Activated naive CD8-positive, alpha-beta T cell treated with anti-CD3 and anti-CD28 coated beads, Interleukin-2, amount 10 ng/mL, durations not matched to agents 7 days and 5 days (primary cell): Measurements from ENCODE around the gene AMTN. TPM values are rescaled to one million over a fixed set of nuclear protein-coding genes. Genes with fewer than 3 reads are reported as not detected.
"Not testable (repeated sequence)": the region's sequence is repeated elsewhere in the genome, so short reads cannot be mapped to it uniquely, and the experiment has no call there.

Experiments used
- ATAC-seq: fragments of 150-1000 bp; cut with Tn5 transposase; one replicate; pipeline ENCODE4 v1.10.0; 2021; ENCODE audit warnings: low read depth, moderate library complexity
- POLR2A ChIA-PET: fragments of 350-600 bp; sonication (Branson Sonifier 250); formaldehyde crosslinking; loops from one replicate; lab custom pipeline; 2021; ENCODE audit warnings: antibody characterized with exemption; lab: Charles Lee
- DNase-seq: peaks from one replicate; pipeline ENCODE4 v3.0.0; 2021
- H3K27ac Mint-ChIP-seq: one replicate; pipeline ENCODE4 v1.8.0; 2022; ENCODE audit warnings: mild to moderate bottlenecking, mixed read lengths
- H3K27me3 Mint-ChIP-seq: one replicate; pipeline ENCODE4 v1.8.0; 2022; ENCODE audit warnings: mild to moderate bottlenecking, moderate library complexity, mixed read lengths
- H3K36me3 Mint-ChIP-seq: one replicate; pipeline ENCODE4 v1.8.0; 2021; ENCODE audit warnings: mild to moderate bottlenecking, mixed read lengths
- H3K4me1 Mint-ChIP-seq: one replicate; pipeline ENCODE4 v1.8.0; 2021; ENCODE audit warnings: mixed read lengths
- H3K4me3 Mint-ChIP-seq: one replicate; pipeline ENCODE4 v1.8.0; 2022; ENCODE audit warnings: mild to moderate bottlenecking, moderate library complexity, mixed read lengths
- H3K9me3 Mint-ChIP-seq: one replicate; pipeline ENCODE4 v1.8.0; 2021; ENCODE audit warnings: mixed read lengths
- total RNA-seq, 2 experiments: library from RNA; stranded (reverse); gene quantifications; one replicate each; pipeline ENCODE4 v1.2.3, GENCODE V29; 2021

Gene AMTN
- total RNA-seq, 2 experiments from 2014 or later = not detected

DNA sequence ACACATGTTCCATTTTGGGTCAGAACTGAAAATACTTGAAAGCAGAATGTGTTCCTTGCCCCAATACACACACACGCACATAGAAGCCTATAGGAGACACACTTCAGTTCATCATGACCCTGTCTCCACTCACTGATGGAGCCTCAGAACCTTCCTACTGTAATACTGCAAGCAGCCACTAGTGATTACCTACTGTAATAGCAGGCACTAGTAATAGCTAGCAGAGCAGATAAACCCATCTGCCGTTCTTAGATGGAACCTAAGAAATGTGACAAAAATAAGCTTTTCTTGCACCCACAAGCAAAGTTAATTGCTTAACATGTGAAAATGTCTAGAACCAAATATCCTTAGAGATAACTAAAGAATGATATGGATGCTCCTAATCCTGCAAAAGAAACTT, 13.6 kb downstream of the AMTN start:
- Mint-ChIP-seq H3K4me3 (no peak overlapping the region), H3K27ac (no peak overlapping the region), H3K27me3 (peaks cover 8% of the 10 kb centered on the region), H3K4me1 (no peaks in the 10 kb centered on the region), H3K36me3 (no peaks in the 10 kb centered on the region), H3K9me3 (no peaks in the 10 kb centered on the region)
- DNase-seq (no peak), ATAC-seq (no peak)
- POLR2A ChIA-PET = no interaction called here

- Mint-ChIP-seq H3K27ac (no peak overlapping the region), H3K9me3 (no peaks in the 10 kb centered on the region), H3K36me3 (no peaks in the 10 kb centered on the region), H3K4me3 (no peak overlapping the region), H3K27me3 (peaks cover 7% of the 10 kb centered on the region), H3K4me1 (no peaks in the 10 kb centered on the region)
- no peak for ATAC-seq
- DNase-seq = no peak
- POLR2A ChIA-PET = no interaction called here
Observed at GRCh38 chr4:70533211-70533610, 14.8 kb downstream of the AMTN start.

DNA sequence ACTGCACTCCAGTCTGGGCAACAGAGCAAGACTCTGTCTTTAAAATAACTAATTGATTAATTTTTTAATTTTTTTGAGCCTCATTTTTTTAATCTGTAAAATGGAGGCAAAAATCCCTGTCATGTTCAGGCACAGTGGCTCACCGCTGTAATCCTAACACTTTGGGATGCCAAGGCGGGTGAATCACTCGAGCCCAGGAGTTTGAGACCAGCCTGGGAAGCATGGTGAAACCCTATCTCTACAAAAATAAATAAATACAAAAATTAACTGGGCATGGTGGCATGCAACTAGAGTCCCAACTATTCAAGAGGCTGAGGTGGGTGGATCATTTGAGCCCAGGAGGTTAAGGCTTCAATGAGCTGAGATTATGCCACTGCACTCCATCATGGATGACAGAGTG, 15.4 kb downstream of the AMTN start:
- no peak overlapping the region for H3K4me3 Mint-ChIP-seq
- ATAC-seq (no peak), DNase-seq (no peak)
- no peaks in the 10 kb centered on the region for H3K36me3 Mint-ChIP-seq
- H3K4me1 Mint-ChIP-seq = no peaks in the 10 kb centered on the region
- no peak overlapping the region for H3K27ac Mint-ChIP-seq
- H3K27me3 Mint-ChIP-seq = peaks cover 3% of the 10 kb centered on the region
- POLR2A ChIA-PET = no interaction called here
- no peaks in the 10 kb centered on the region for H3K9me3 Mint-ChIP-seq

- H3K4me3 Mint-ChIP-seq, H3K36me3 Mint-ChIP-seq, H3K9me3 Mint-ChIP-seq, DNase-seq, POLR2A ChIA-PET, H3K4me1 Mint-ChIP-seq, ATAC-seq, H3K27ac Mint-ChIP-seq, H3K27me3 Mint-ChIP-seq: not testable (repeated sequence)
Observed at GRCh38 chr4:70534886-70535285, 16.5 kb downstream of the AMTN start.

- POLR2A ChIA-PET = no interaction called here
- DNase-seq (no peak), ATAC-seq (no peak)
- no peaks in the 10 kb centered on the region for H3K4me1 Mint-ChIP-seq
- no peaks in the 10 kb centered on the region for H3K9me3 Mint-ChIP-seq
- H3K27ac Mint-ChIP-seq = no peak overlapping the region
- no peaks in the 10 kb centered on the region for H3K27me3 Mint-ChIP-seq
- H3K4me3 Mint-ChIP-seq = no peak overlapping the region
- no peaks in the 10 kb centered on the region for H3K36me3 Mint-ChIP-seq
Observed at GRCh38 chr4:70538869-70539268, 20.5 kb downstream of the AMTN start.

GRCh38 chr4:70544279-70544868, 26.0 kb downstream of the AMTN start:
- H3K36me3 Mint-ChIP-seq = no peaks in the 10 kb centered on the region
- no peak for ATAC-seq
- no peaks in the 10 kb centered on the region for H3K9me3 Mint-ChIP-seq
- DNase-seq = no peak
- H3K4me1 Mint-ChIP-seq = no peaks in the 10 kb centered on the region
- POLR2A ChIA-PET = no interaction called here
- no peak overlapping the region for H3K27ac Mint-ChIP-seq
- H3K27me3 Mint-ChIP-seq = no peaks in the 10 kb centered on the region
- no peak overlapping the region for H3K4me3 Mint-ChIP-seq

- Mint-ChIP-seq H3K4me1 (peaks cover 5% of the 10 kb centered on the region), H3K9me3 (peaks cover 2% of the 10 kb centered on the region), H3K36me3 (no peaks in the 10 kb centered on the region), H3K4me3 (no peak overlapping the region), H3K27me3 (peaks cover 6% of the 10 kb centered on the region), H3K27ac (no peak overlapping the region)
- POLR2A ChIA-PET = no interaction called here
- ATAC-seq (no peak), DNase-seq (no peak)
Observed at GRCh38 chr4:70556856-70557255, 38.5 kb downstream of the AMTN start.

DNA sequence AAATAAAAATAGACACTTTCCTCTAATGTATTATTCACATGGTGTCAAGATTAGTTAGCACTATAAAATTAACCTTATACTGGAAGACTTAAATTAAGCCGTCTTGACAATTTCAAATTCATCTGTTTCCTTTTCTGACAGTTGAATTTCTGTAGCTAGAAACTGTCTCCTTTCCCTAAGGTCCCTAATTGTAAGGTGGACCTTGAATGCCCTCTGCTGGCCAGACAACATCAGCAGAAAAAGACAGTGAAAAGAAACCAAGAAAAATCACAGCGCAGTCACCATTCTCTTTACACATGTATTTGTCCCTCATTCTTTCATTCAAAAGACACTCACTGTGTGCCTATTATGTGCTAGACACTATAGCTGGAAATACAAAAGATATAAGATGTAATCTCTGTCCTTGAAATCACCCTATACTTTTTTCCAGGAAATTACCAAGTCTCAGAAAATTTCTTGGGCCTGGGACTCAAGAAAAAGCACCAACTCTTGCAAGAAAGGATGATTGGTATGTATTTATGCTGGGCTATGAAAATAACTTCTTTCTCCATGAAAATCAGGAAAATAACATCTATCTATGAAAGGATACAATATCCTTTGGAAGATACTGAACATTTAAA, 41.0 kb downstream of the AMTN start:
- Mint-ChIP-seq H3K4me1 (peaks cover 5% of the 10 kb centered on the region), H3K9me3 (no peaks in the 10 kb centered on the region), H3K27ac (no peak overlapping the region), H3K27me3 (peaks cover 2% of the 10 kb centered on the region), H3K36me3 (no peaks in the 10 kb centered on the region), H3K4me3 (no peak overlapping the region)
- ATAC-seq (no peak), DNase-seq (no peak)
- POLR2A ChIA-PET = no interaction called here

DNA sequence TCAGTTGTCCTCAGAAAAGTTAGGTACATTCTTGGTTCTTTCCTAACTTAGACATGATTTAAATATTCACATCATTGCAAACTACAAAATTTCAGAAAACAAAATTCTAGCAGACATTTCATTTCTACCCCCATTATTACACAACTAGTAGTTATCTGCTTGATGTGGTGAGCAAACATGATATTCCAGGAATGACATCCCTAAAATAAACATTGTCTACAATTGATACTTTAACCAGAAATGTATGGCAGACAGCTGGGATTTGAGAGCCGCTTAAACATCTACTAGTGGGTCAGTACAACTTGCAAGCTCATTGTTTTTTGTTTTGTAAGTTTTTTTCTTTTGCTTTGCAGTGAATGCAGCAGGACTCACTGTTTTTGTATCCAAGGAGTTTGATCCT, 41.6 kb downstream of the AMTN start:
- no peaks in the 10 kb centered on the region for H3K9me3 Mint-ChIP-seq
- DNase-seq = no peak
- no peak overlapping the region for H3K4me3 Mint-ChIP-seq
- no peaks in the 10 kb centered on the region for H3K36me3 Mint-ChIP-seq
- POLR2A ChIA-PET = no interaction called here
- no peak overlapping the region for H3K27ac Mint-ChIP-seq
- peaks cover 5% of the 10 kb centered on the region for H3K4me1 Mint-ChIP-seq
- no peak for ATAC-seq
- H3K27me3 Mint-ChIP-seq = peaks cover 2% of the 10 kb centered on the region

DNA sequence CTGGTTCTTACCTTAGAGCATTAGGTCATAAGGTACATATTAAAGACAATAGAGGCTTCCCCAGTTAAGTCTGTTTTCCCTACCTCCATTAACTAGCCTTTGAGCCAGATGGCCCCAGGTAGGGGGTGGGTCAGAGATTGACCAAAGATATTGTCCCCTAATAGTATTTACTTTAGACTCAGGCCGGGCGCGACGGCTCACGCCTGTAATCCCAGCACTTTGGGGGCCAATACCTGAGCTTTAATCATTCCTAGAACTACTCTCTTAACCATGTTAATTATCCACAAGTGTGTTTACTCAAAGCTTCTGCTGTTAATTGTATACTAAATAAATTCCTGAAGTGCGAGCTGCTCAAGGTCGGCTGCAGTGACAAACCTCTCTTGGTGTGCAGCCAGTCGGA, 45.7 kb downstream of the AMTN start:
- Mint-ChIP-seq H3K36me3 (no peaks in the 10 kb centered on the region), H3K4me1 (no peaks in the 10 kb centered on the region), H3K27me3 (peaks cover 6% of the 10 kb centered on the region), H3K9me3 (no peaks in the 10 kb centered on the region), H3K4me3 (no peak overlapping the region), H3K27ac (no peak overlapping the region)
- no peak for ATAC-seq
- POLR2A ChIA-PET = no interaction called here
- DNase-seq = no peak

DNA sequence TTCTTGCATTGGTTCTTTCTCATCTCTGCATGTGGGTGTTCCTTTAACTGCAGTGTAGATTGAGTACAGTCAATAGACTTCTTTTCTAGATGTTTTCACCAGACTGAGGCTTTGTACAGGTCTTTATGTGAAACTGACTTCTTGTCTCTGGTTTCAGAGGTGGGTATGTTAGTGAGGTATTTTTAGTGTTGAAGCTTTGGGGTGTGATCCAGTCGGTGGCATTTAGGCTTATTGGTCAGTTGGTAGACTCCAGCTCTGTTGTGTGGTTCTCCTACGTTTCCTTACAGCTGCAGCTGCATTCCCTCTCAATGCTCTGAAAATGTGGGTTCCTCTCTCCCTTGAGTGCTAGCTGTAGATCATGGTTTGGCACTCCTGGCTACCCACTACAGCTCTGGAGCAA, 52.4 kb downstream of the AMTN start:
- Mint-ChIP-seq H3K27ac (no peak overlapping the region), H3K4me3 (no peak overlapping the region), H3K9me3 (no peaks in the 10 kb centered on the region), H3K4me1 (no peaks in the 10 kb centered on the region), H3K27me3 (peaks cover 11% of the 10 kb centered on the region), H3K36me3 (no peaks in the 10 kb centered on the region)
- DNase-seq = no peak
- POLR2A ChIA-PET = no interaction called here
- no peak for ATAC-seq

DNA sequence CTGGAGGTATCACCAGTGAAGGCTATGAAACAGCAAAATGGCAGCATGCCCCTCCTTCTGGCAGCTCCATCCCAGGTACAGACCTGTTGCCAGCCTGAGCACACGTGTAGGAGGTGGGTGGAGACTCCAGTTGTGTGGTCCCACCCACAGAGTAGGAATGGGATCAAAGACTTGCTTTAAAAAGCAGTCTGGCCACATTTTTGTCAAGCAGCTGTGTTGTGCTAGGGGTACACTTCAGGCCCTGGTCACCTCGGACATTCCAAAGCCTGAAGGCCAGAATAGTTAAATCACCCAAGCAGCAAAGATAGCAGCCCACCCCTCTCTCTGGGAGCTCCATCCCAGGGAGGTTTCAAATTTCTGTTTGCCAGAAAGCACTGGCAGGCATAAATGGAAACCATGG, 53.4 kb downstream of the AMTN start:
- POLR2A ChIA-PET = no interaction called here
- Mint-ChIP-seq H3K4me1 (no peaks in the 10 kb centered on the region), H3K27ac (no peak overlapping the region), H3K4me3 (no peak overlapping the region), H3K9me3 (no peaks in the 10 kb centered on the region), H3K27me3 (peaks cover 11% of the 10 kb centered on the region), H3K36me3 (no peaks in the 10 kb centered on the region)
- ATAC-seq (no peak), DNase-seq (no peak)

GRCh38 chr4:70575964-70576363, 57.6 kb downstream of the AMTN start:
- H3K36me3 Mint-ChIP-seq = no peaks in the 10 kb centered on the region
- H3K27ac Mint-ChIP-seq = no peak overlapping the region
- ATAC-seq = no peak
- H3K9me3 Mint-ChIP-seq = no peaks in the 10 kb centered on the region
- POLR2A ChIA-PET = no interaction called here
- H3K27me3 Mint-ChIP-seq = peaks cover 3% of the 10 kb centered on the region
- H3K4me3 Mint-ChIP-seq = no peak overlapping the region
- no peaks in the 10 kb centered on the region for H3K4me1 Mint-ChIP-seq
- no peak for DNase-seq

DNA sequence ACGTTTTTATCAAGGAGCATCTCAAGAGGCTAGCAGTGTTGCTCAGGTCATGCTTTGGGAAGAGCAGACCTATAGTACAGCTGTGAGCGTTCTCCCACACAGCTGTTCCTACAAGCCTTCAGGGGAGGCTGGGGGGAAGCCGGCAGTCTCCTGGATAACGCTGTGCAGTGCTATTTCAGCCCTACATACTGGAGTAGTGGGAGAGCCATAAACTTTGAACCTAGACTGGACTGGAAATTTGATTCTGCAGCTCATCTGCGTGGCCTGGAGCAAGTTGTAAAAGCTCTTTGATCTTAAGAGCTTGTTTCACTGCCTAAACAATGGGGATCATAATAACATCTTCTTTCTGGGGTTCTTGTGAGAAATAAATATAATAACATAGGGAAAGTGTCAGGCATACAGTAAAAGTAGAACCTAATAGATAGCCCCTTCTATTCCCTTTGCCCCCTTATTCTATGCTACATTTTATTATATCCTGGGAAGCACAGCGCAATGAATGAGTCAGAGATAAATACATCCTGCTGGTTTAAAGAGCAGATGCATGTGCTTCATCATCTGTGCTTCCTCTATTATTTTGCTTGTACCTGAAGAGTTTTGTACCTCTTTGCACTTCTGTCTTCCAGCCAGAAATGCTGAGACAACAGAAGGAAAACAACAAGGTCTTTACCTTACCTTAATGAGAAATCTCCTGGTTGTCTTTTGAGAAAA, 59.0 kb downstream of the AMTN start:
- H3K27me3 Mint-ChIP-seq = peaks cover 2% of the 10 kb centered on the region
- no peaks in the 10 kb centered on the region for H3K36me3 Mint-ChIP-seq
- H3K27ac Mint-ChIP-seq = no peak overlapping the region
- DNase-seq = no peak
- no peaks in the 10 kb centered on the region for H3K4me1 Mint-ChIP-seq
- POLR2A ChIA-PET = no interaction called here
- no peak for ATAC-seq
- H3K4me3 Mint-ChIP-seq = no peak overlapping the region
- no peaks in the 10 kb centered on the region for H3K9me3 Mint-ChIP-seq
